Smooth muscle cell (in vitro differentiated cells): Measurements from ENCODE around the gene HMOX1. TPM values are rescaled to one million over a fixed set of nuclear protein-coding genes. Genes with fewer than 3 reads are reported as not detected.

Experiments used
- DNase-seq: peaks from one replicate; lab custom pipeline; 2025; ENCODE audit not compliant: unreplicated experiment; lab: John Stamatoyannopoulos, UW
- H2AFZ ChIP-seq: fragments of 200-600 bp; sonication (generic); 2 replicates; pipeline ENCODE4 v1.6.0; 2016; ENCODE audit warnings: antibody characterized with exemption, low read depth, mild to moderate bottlenecking
- H3F3A ChIP-seq: fragments of 200-600 bp; sonication (generic); 2 replicates; pipeline ENCODE4 v1.6.0; 2017; ENCODE audit warnings: antibody characterized with exemption, low read depth
- H3K27ac ChIP-seq: fragments of 200-600 bp; sonication (generic); 2 replicates; pipeline ENCODE4 v1.5.1; 2016; ENCODE audit warnings: low read depth, mild to moderate bottlenecking
- H3K27me3 ChIP-seq: fragments of 200-600 bp; sonication (generic); 2 replicates; pipeline ENCODE4 v1.6.1; 2016; ENCODE audit warnings: low read depth, mild to moderate bottlenecking
- H3K36me3 ChIP-seq: fragments of 200-600 bp; sonication (generic); 2 replicates; pipeline ENCODE4 v1.5.1; 2016; ENCODE audit warnings: low read depth
- H3K4me1 ChIP-seq: fragments of 200-600 bp; sonication (generic); 2 replicates; pipeline ENCODE4 v1.5.1; 2016; ENCODE audit warnings: low read depth
- H3K4me2 ChIP-seq: fragments of 200-600 bp; sonication (generic); 2 replicates; pipeline ENCODE4 v1.6.0; 2016; ENCODE audit warnings: mild to moderate bottlenecking
- H3K4me3 ChIP-seq: fragments of 200-600 bp; sonication (generic); 2 replicates; pipeline ENCODE4 v1.5.1; 2016; ENCODE audit warnings: mild to moderate bottlenecking
- H3K79me2 ChIP-seq: fragments of 200-600 bp; sonication (generic); 2 replicates; pipeline ENCODE4 v1.6.0; 2016; ENCODE audit warnings: low read depth, mild to moderate bottlenecking
- H3K9ac ChIP-seq: fragments of 200-600 bp; sonication (generic); 2 replicates; pipeline ENCODE4 v1.6.0; 2016; ENCODE audit warnings: low read depth
- H3K9me3 ChIP-seq: fragments of 200-600 bp; sonication (generic); replicated peaks from 2 replicates; pipeline ENCODE4 v1.5.1; 2016; ENCODE audit warnings: low read depth
- H4K20me1 ChIP-seq: fragments of 200-600 bp; sonication (generic); 2 replicates; pipeline ENCODE4 v1.6.0; 2016; ENCODE audit warnings: low read depth
- CTCF ChIP-seq: fragments of 200-600 bp; sonication (generic); IDR thresholded peaks from 2 replicates; pipeline ENCODE4 v1.5.1; 2017; ENCODE audit warnings: borderline replicate concordance, mild to moderate bottlenecking, antibody characterized with exemption; ENCODE audit not compliant: insufficient read depth, poor library complexity, severe bottlenecking
- WGBS: methylation state at CpG from one replicate; pipeline ENCODE4 v1.1.7; 2016; ENCODE audit warnings: low lambda C conversion rate; 5-methylcytosine and 5-hydroxymethylcytosine counted together
- polyA plus RNA-seq: library from polyadenylated mRNA; unstranded; fragments of >200 nt; fragmentation: Nextera tagmentation; extraction: Ambion mirVana; gene quantifications from 2 replicates; pipeline ENCODE4 v1.2.1, GENCODE V29; 2016
- total RNA-seq: library from RNA; depleted of rRNA; stranded (reverse); fragments of >200 nt; gene quantifications from 2 replicates; pipeline ENCODE4 v1.2.3, GENCODE V29; 2014

HMOX1 gene
- total and polyA plus RNA-seq, 2 experiments from 2014 or later, result 7.7 to 13.7 TPM

GRCh38 chr22:35409783-35410662 lies 29.1 kb downstream of the HMOX1 start:
- Histone ChIP-seq H3K36me3 (no peaks in the 10 kb centered on the region), H3K27ac (no peak overlapping the region), H4K20me1 (no peaks in the 10 kb centered on the region), H3K4me2 (no peak overlapping the region), H3F3A (no peaks in the 10 kb centered on the region), H3K27me3 (no peaks in the 10 kb centered on the region), H3K79me2 (no peaks in the 10 kb centered on the region), H3K4me3 (no peak overlapping the region), H3K9ac (no peak overlapping the region), H3K4me1 (no peaks in the 10 kb centered on the region), H2AFZ (no peak overlapping the region), H3K9me3 (no peaks in the 10 kb centered on the region)
- no peak for DNase-seq
- no peak for TF ChIP-seq CTCF
- 96% methylated on average over 16 of the region's 16 CpGs for WGBS

- no peak for TF ChIP-seq CTCF
- no peaks in the 10 kb centered on the region for H3K4me1 ChIP-seq
- no peaks in the 10 kb centered on the region for H4K20me1 ChIP-seq
- H3F3A ChIP-seq, result no peaks in the 10 kb centered on the region
- H3K27ac ChIP-seq, result no peak overlapping the region
- no peak overlapping the region for H2AFZ ChIP-seq
- no peak for DNase-seq
- no peaks in the 10 kb centered on the region for H3K79me2 ChIP-seq
- no peak overlapping the region for H3K9ac ChIP-seq
- H3K4me3 ChIP-seq, result no peak overlapping the region
- WGBS, result 92% methylated on average over 6 of the region's 6 CpGs
- H3K36me3 ChIP-seq, result no peaks in the 10 kb centered on the region
- no peaks in the 10 kb centered on the region for H3K27me3 ChIP-seq
- no peak overlapping the region for H3K4me2 ChIP-seq
- no peaks in the 10 kb centered on the region for H3K9me3 ChIP-seq
Observed at GRCh38 chr22:35410663-35411034, 29.8 kb downstream of the HMOX1 start.

- 94% methylated on average over 7 of the region's 7 CpGs for WGBS
- Histone ChIP-seq H3K4me2 (no peak overlapping the region), H2AFZ (no peak overlapping the region), H3F3A (no peaks in the 10 kb centered on the region), H3K27me3 (no peaks in the 10 kb centered on the region), H3K27ac (no peak overlapping the region), H3K9me3 (no peaks in the 10 kb centered on the region), H4K20me1 (no peaks in the 10 kb centered on the region), H3K4me3 (no peak overlapping the region), H3K4me1 (no peaks in the 10 kb centered on the region), H3K9ac (no peak overlapping the region), H3K36me3 (no peaks in the 10 kb centered on the region), H3K79me2 (no peaks in the 10 kb centered on the region)
- DNase-seq, result no peak
- no peak for TF ChIP-seq CTCF
Observed at GRCh38 chr22:35411102-35411501, 30.2 kb downstream of the HMOX1 start.

GRCh38 chr22:35413624-35414023 lies 32.7 kb downstream of the HMOX1 start:
- Histone ChIP-seq H2AFZ (no peak overlapping the region), H4K20me1 (no peaks in the 10 kb centered on the region), H3K4me1 (no peaks in the 10 kb centered on the region), H3K36me3 (no peaks in the 10 kb centered on the region), H3K4me3 (no peak overlapping the region), H3K9ac (no peak overlapping the region), H3K79me2 (no peaks in the 10 kb centered on the region), H3K9me3 (no peaks in the 10 kb centered on the region), H3K4me2 (no peak overlapping the region), H3K27ac (no peak overlapping the region), H3K27me3 (no peaks in the 10 kb centered on the region), H3F3A (no peaks in the 10 kb centered on the region)
- 99% methylated on average over 4 of the region's 4 CpGs for WGBS
- no peak for DNase-seq
- TF ChIP-seq CTCF, result no peak
